Measurements from ENCODE around the gene CUX1. TPM values are rescaled to one million over a fixed set of nuclear protein-coding genes. Genes with fewer than 3 reads are reported as not detected.

The CUX1 gene
- total RNA-seq, 1 experiment from 2014 or later: 39.6 TPM

DNA sequence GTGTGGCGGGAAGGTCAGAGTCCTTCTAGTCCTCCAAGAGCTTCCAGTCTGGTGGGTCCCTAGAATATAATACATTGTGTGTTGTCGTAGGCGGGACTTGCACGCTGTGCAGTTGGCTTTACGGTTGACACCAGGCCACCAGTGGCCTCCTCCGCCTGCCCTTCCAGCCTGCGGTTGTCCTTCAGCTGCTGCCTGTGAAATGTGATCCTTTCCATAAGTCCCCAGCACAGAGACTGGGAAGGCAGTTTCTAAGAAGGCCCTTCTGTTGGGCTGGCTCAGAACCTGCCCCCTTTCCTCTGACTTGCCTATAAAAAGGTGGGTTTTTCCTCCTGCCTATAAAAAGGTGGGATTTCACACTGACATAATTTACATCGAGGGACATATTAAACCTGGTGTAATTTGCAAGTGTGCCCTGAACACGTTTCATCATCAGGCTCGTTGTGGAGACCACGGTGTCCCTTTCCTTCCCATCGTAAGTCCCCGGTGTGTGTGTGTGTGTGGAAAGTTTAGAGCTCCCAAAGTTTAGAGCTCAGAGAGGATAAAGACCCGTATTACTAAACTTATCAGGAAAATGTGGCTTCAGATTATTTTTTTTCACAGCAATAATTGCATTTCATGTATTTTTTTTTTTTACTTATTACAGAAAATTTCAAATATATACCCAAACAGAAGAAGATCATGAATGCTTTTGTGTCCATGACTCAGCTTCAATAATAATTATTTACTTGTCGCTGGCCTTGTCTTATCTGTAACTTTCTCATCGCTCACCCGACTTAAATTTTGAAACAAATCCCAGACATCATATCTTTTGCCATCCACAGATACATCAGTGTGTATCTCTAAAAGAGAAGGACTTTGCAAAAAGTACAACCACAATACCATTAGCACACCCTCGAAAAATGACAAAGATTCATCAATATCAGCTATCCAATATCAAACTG, 45.1 kb downstream of the CUX1 start:
- no TSS peak for BruUV-seq (replicated peaks)
- Histone ChIP-seq H3K4me3 (ENCODE audit: low read length) (no peak overlapping the region), H3K9ac (ENCODE audit: low read length) (no peak overlapping the region), H3K79me2 (ENCODE audit: low read length) (peaks cover 94% of the 10 kb centered on the region), H3K4me2 (ENCODE audit: low read length) (no peak overlapping the region), H3K36me3 (ENCODE audit: low read depth, low read length) (0 out of 2 replicates have a peak, but pooled peaks cover 3% of the 10 kb centered on the region), H3K27ac (ENCODE audit: low read length) (no peak overlapping the region), H2AFZ (ENCODE audit: low read length) (no peak overlapping the region), H3F3A (ENCODE audit: low read length, unreplicated experiment) (no peaks in the 10 kb centered on the region), H4K20me1 (ENCODE audit: low read length) (no peaks in the 10 kb centered on the region), H3K27me3 (ENCODE audit: low read length) (no peaks in the 10 kb centered on the region), H3K9me2 (replicated peaks; ENCODE audit: low read length) (no peaks in the 10 kb centered on the region), H3K4me1 (ENCODE audit: insufficient read depth, low read length) (peaks cover 6% of the 10 kb centered on the region; the same call in 1 of the 2 replicates), H3K9me3 (ENCODE audit: low read length) (no peaks in the 10 kb centered on the region)
- no peak for TF ChIP-seq EZH2 (IDR thresholded peaks at IDR 0.05; ENCODE audit: low read length, unreplicated experiment)
- no peak for TF ChIP-seq CTCF (conservative IDR thresholded peaks at IDR 0.05; ENCODE audit: low read depth, low read length)
- no peak for TF ChIP-seq EZH2phosphoT487 (IDR thresholded peaks at IDR 0.05; ENCODE audit: borderline replicate concordance, low read length)
- intact Hi-C loops (cut with micrococcal nuclease): no loop called here
- DNase-seq (no peak), ATAC-seq (no peak)
- ChIA-PET CTCF (no interaction called here), POLR2A (ENCODE audit: unreplicated experiment) (no interaction called here)

DNA sequence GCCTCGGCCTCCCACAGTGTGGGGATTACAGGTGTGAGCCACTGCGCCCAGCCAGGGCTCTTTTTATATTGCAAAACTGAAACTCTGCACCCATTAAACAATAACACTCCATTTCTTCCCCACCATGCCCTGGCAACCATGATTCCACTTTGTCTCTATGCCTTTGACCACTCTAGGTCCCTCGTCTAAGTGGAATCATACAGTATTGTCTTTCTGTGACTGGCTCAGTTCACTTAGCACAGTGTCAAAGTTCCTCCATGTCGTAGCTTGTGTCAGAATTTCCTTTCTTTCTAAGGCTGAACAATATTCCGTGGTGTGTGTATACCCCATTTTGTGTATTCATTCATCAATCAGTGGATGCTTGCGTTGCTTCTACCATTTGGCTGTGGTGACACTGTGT, 46.2 kb downstream of the CUX1 start:
- H3K4me1 ChIP-seq (ENCODE audit: insufficient read depth, low read length): peaks cover 6% of the 10 kb centered on the region; the same call in 1 of the 2 replicates
- no peak overlapping the region for H3K9ac ChIP-seq (ENCODE audit: low read length)
- 0 out of 2 replicates have a peak, but pooled peaks cover 3% of the 10 kb centered on the region for H3K36me3 ChIP-seq (ENCODE audit: low read depth, low read length)
- H4K20me1 ChIP-seq (ENCODE audit: low read length): no peaks in the 10 kb centered on the region
- H2AFZ ChIP-seq (ENCODE audit: low read length): no peak overlapping the region
- intact Hi-C loops (cut with micrococcal nuclease): no loop called here
- H3F3A ChIP-seq (ENCODE audit: low read length, unreplicated experiment): no peaks in the 10 kb centered on the region
- no peak for ATAC-seq
- no peaks in the 10 kb centered on the region for H3K9me3 ChIP-seq (ENCODE audit: low read length)
- H3K4me2 ChIP-seq (ENCODE audit: low read length): no peak overlapping the region
- H3K9me2 ChIP-seq (replicated peaks; ENCODE audit: low read length): no peaks in the 10 kb centered on the region
- BruUV-seq (replicated peaks): no TSS peak
- H3K4me3 ChIP-seq (ENCODE audit: low read length): no peak overlapping the region
- no peaks in the 10 kb centered on the region for H3K27me3 ChIP-seq (ENCODE audit: low read length)
- ChIA-PET CTCF (no interaction called here), POLR2A (ENCODE audit: unreplicated experiment) (no interaction called here)
- TF ChIP-seq EZH2phosphoT487 (IDR thresholded peaks at IDR 0.05; ENCODE audit: borderline replicate concordance, low read length): no peak
- TF ChIP-seq CTCF (conservative IDR thresholded peaks at IDR 0.05; ENCODE audit: low read depth, low read length): no peak
- H3K79me2 ChIP-seq (ENCODE audit: low read length): peaks cover 94% of the 10 kb centered on the region
- no peak overlapping the region for H3K27ac ChIP-seq (ENCODE audit: low read length)
- no peak for DNase-seq

- intact Hi-C loops (cut with micrococcal nuclease): no loop called here
- ChIA-PET CTCF (no interaction called here), POLR2A (ENCODE audit: unreplicated experiment) (no interaction called here)
- no peak for ATAC-seq
- no peaks in the 10 kb centered on the region for H3K27me3 ChIP-seq (ENCODE audit: low read length)
- peaks cover 6% of the 10 kb centered on the region; the same call in 1 of the 2 replicates for H3K4me1 ChIP-seq (ENCODE audit: insufficient read depth, low read length)
- no peaks in the 10 kb centered on the region for H3K9me2 ChIP-seq (replicated peaks; ENCODE audit: low read length)
- H3K36me3 ChIP-seq (ENCODE audit: low read depth, low read length): 0 out of 2 replicates have a peak, but pooled peaks cover 3% of the 10 kb centered on the region
- H3K27ac ChIP-seq (ENCODE audit: low read length): no peak overlapping the region
- no peak for DNase-seq
- no peak for TF ChIP-seq EZH2phosphoT487 (IDR thresholded peaks at IDR 0.05; ENCODE audit: borderline replicate concordance, low read length)
- no peak for TF ChIP-seq CTCF (conservative IDR thresholded peaks at IDR 0.05; ENCODE audit: low read depth, low read length)
- TF ChIP-seq EZH2 (IDR thresholded peaks at IDR 0.05; ENCODE audit: low read length, unreplicated experiment): no peak
- peaks cover 94% of the 10 kb centered on the region for H3K79me2 ChIP-seq (ENCODE audit: low read length)
- no TSS peak for BruUV-seq (replicated peaks)
- no peak overlapping the region for H3K4me2 ChIP-seq (ENCODE audit: low read length)
- no peaks in the 10 kb centered on the region for H3F3A ChIP-seq (ENCODE audit: low read length, unreplicated experiment)
- H2AFZ ChIP-seq (ENCODE audit: low read length): no peak overlapping the region
- H3K9me3 ChIP-seq (ENCODE audit: low read length): no peaks in the 10 kb centered on the region
- H4K20me1 ChIP-seq (ENCODE audit: low read length): no peaks in the 10 kb centered on the region
- no peak overlapping the region for H3K9ac ChIP-seq (ENCODE audit: low read length)
- H3K4me3 ChIP-seq (ENCODE audit: low read length): no peak overlapping the region
These were observed 46.6 kb downstream of the CUX1 start for GRCh38 chr7:101864039-101864438.
